Panc1 (cell line): ENCODE results near the gene PITPNM2.
"Not testable (repeated sequence)": the region's sequence is repeated elsewhere in the genome, so short reads cannot be mapped to it uniquely, and the experiment has no call there.

Source experiments
- POLR2AphosphoS5 ChIP-seq: IDR thresholded peaks from 2 replicates; pipeline ENCODE4 v1.6.1; 2012; ENCODE audit warnings: mild to moderate bottlenecking, low read depth, low read length, moderate library complexity
- SIN3A ChIP-seq: IDR thresholded peaks from 2 replicates; pipeline ENCODE4 v1.6.1; 2012; ENCODE audit warnings: low read depth, mild to moderate bottlenecking, low read length, moderate library complexity, borderline replicate concordance; ENCODE audit not compliant: insufficient read depth
- TF ChIP-seq, protein P1 (sequence below): fragments of 450-650 bp; IDR thresholded peaks from 2 replicates; pipeline ENCODE4 v1.5.1; 2017; ENCODE audit warnings: mild to moderate bottlenecking
- TF ChIP-seq, protein P2 (sequence below), 2 experiments: IDR thresholded peaks; 2 replicates each; pipeline ENCODE4 v1.6.1; 2011 to 2012; ENCODE audit warnings: low read depth in 2 of 2, control low read depth in 1 of 2, low read length in 1 of 2, mild to moderate bottlenecking in 1 of 2, moderate library complexity in 1 of 2; ENCODE audit not compliant: insufficient read depth in 1 of 2

DNA sequence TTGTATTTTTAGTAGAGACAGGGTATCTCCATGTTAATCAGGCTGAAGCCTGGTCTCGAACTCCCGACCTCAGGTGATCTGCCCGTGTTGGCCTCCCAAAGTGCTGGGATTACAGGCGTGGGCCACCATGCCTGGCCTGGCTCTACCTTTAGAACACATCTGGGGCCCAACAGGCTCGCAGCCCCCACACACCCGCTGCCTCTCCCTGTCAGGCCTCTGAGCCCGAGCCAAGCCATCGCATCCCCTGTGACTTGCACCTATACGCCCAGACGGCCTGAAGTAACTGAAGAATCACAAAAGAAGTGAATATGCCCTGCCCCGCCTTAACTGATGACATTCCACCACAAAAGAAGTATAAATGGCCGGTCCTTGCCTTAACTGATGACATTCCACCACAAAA lies 46.8 kb downstream of the PITPNM2 start:
- not testable (repeated sequence) for TF ChIP-seq SIN3A, POLR2AphosphoS5
- TF ChIP-seq, protein P1, sequence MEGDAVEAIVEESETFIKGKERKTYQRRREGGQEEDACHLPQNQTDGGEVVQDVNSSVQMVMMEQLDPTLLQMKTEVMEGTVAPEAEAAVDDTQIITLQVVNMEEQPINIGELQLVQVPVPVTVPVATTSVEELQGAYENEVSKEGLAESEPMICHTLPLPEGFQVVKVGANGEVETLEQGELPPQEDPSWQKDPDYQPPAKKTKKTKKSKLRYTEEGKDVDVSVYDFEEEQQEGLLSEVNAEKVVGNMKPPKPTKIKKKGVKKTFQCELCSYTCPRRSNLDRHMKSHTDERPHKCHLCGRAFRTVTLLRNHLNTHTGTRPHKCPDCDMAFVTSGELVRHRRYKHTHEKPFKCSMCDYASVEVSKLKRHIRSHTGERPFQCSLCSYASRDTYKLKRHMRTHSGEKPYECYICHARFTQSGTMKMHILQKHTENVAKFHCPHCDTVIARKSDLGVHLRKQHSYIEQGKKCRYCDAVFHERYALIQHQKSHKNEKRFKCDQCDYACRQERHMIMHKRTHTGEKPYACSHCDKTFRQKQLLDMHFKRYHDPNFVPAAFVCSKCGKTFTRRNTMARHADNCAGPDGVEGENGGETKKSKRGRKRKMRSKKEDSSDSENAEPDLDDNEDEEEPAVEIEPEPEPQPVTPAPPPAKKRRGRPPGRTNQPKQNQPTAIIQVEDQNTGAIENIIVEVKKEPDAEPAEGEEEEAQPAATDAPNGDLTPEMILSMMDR, result not testable (repeated sequence)
- TF ChIP-seq, protein P2, sequence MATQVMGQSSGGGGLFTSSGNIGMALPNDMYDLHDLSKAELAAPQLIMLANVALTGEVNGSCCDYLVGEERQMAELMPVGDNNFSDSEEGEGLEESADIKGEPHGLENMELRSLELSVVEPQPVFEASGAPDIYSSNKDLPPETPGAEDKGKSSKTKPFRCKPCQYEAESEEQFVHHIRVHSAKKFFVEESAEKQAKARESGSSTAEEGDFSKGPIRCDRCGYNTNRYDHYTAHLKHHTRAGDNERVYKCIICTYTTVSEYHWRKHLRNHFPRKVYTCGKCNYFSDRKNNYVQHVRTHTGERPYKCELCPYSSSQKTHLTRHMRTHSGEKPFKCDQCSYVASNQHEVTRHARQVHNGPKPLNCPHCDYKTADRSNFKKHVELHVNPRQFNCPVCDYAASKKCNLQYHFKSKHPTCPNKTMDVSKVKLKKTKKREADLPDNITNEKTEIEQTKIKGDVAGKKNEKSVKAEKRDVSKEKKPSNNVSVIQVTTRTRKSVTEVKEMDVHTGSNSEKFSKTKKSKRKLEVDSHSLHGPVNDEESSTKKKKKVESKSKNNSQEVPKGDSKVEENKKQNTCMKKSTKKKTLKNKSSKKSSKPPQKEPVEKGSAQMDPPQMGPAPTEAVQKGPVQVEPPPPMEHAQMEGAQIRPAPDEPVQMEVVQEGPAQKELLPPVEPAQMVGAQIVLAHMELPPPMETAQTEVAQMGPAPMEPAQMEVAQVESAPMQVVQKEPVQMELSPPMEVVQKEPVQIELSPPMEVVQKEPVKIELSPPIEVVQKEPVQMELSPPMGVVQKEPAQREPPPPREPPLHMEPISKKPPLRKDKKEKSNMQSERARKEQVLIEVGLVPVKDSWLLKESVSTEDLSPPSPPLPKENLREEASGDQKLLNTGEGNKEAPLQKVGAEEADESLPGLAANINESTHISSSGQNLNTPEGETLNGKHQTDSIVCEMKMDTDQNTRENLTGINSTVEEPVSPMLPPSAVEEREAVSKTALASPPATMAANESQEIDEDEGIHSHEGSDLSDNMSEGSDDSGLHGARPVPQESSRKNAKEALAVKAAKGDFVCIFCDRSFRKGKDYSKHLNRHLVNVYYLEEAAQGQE (IDR thresholded peaks at IDR 0.05; ENCODE audit: insufficient read depth in 1 of 2, low read depth in 2 of 2, low read length in 1 of 2), result not testable (repeated sequence)
